IMR-90 (cell line): ENCODE results near the gene NABP1.

Experiments
- CEBPB ChIP-seq: IDR thresholded peaks from 2 replicates; pipeline ENCODE4 v1.6.1; 2012; ENCODE audit warnings: low read depth, low read length, improper control_type of control experiment
- CTCF ChIP-seq: conservative IDR thresholded peaks from 2 replicates; pipeline ENCODE4 v1.5.1; 2012; ENCODE audit warnings: mild to moderate bottlenecking, low read depth, low read length, improper control_type of control experiment
- ELK1 ChIP-seq: fragments of 150-350 bp; IDR thresholded peaks from 2 replicates; pipeline ENCODE4 v1.6.1; 2016; ENCODE audit warnings: low read depth, mild to moderate bottlenecking, low read length, moderate library complexity, borderline replicate concordance
- MAFK ChIP-seq: IDR thresholded peaks from 2 replicates; pipeline ENCODE4 v1.6.1; 2012; ENCODE audit warnings: low read depth, low read length, improper control_type of control experiment
- MAZ ChIP-seq: IDR thresholded peaks from 2 replicates; pipeline ENCODE4 v1.6.1; 2012; ENCODE audit warnings: low read depth, mild to moderate bottlenecking, low read length, improper control_type of control experiment, moderate library complexity, borderline replicate concordance
- POLR2A ChIP-seq: IDR thresholded peaks from 2 replicates; pipeline ENCODE4 v1.6.1; 2012; ENCODE audit warnings: mild to moderate bottlenecking, low read depth, low read length
- RAD21 ChIP-seq: IDR thresholded peaks from 2 replicates; pipeline ENCODE4 v1.6.1; 2012; ENCODE audit warnings: low read length, improper control_type of control experiment
- RFX5 ChIP-seq: IDR thresholded peaks from 2 replicates; pipeline ENCODE4 v1.8.0; 2012; ENCODE audit warnings: low read depth, mild to moderate bottlenecking, low read length, moderate library complexity
- SMC3 ChIP-seq: fragments of 150-350 bp; IDR thresholded peaks from 2 replicates; pipeline ENCODE4 v1.6.1; 2016; ENCODE audit warnings: low read depth, mild to moderate bottlenecking, antibody characterized with exemption, low read length, moderate library complexity

GRCh38 chr2:191687867-191688266, 9.9 kb downstream of the NABP1 start:
- TF ChIP-seq RFX5 (no peak), CTCF (no peak), POLR2A (no peak), RAD21 (no peak), ELK1 (no peak), MAFK (no peak), CEBPB (peak; percentile 40), SMC3 (no peak), MAZ (no peak)
